H9 (cell line): ENCODE measurements around the gene PEX7. TPM values are rescaled to one million over a fixed set of nuclear protein-coding genes. Genes with fewer than 3 reads are reported as not detected.
A peak's percentile ranks its signal among the peaks of the same experiment; 100 is the strongest.

Experiments used
- DNase-seq: peaks from one replicate; pipeline ENCODE4 v3.0.0-alpha.2; 2017
- H2AFZ ChIP-seq: one replicate; pipeline ENCODE4 v1.6.1; 2013; ENCODE audit warnings: mild to moderate bottlenecking, low read length, control low read depth, moderate library complexity
- H2AK5ac ChIP-seq: 2 replicates; pipeline ENCODE4 v1.6.1; 2013; ENCODE audit warnings: low read length, control low read depth, mixed read lengths; ENCODE audit not compliant: insufficient read length
- H2BK120ac ChIP-seq: one replicate; pipeline ENCODE4 v1.6.1; 2013; ENCODE audit warnings: low read depth, mild to moderate bottlenecking, low read length, control low read depth, inconsistent platforms; ENCODE audit not compliant: poor library complexity, severe bottlenecking
- H2BK12ac ChIP-seq: 2 replicates; pipeline ENCODE4 v1.6.1; 2013; ENCODE audit warnings: low read length, control low read depth, mixed read lengths, low read depth; ENCODE audit not compliant: insufficient read length
- H2BK15ac ChIP-seq: 2 replicates; pipeline ENCODE4 v1.6.1; 2013; ENCODE audit warnings: low read depth, low read length, control low read depth
- H2BK20ac ChIP-seq: one replicate; pipeline ENCODE4 v1.6.1; 2013; ENCODE audit warnings: low read depth, mild to moderate bottlenecking, low read length, control low read depth, inconsistent platforms; ENCODE audit not compliant: poor library complexity, severe bottlenecking
- H2BK5ac ChIP-seq: 2 replicates; pipeline ENCODE4 v1.6.1; 2013; ENCODE audit warnings: low read length, control low read depth, mixed read lengths; ENCODE audit not compliant: insufficient read length
- H3K14ac ChIP-seq: 2 replicates; pipeline ENCODE4 v1.6.1; 2013; ENCODE audit warnings: low read length, control low read depth; ENCODE audit not compliant: insufficient read depth
- H3K18ac ChIP-seq: 2 replicates; pipeline ENCODE4 v1.6.1; 2013; ENCODE audit warnings: low read depth, mild to moderate bottlenecking, mixed read lengths, low read length, control low read depth; ENCODE audit not compliant: insufficient read length
- H3K23ac ChIP-seq: 2 replicates; pipeline ENCODE4 v1.6.1; 2013; ENCODE audit warnings: low read length, control low read depth, mixed read lengths, low read depth; ENCODE audit not compliant: insufficient read length
- H3K23me2 ChIP-seq: 2 replicates; pipeline ENCODE4 v1.6.1; 2013; ENCODE audit warnings: low read depth, mild to moderate bottlenecking, mixed read lengths, low read length, control low read depth; ENCODE audit not compliant: insufficient read length, poor library complexity, severe bottlenecking
- H3K27ac ChIP-seq: 2 replicates; pipeline ENCODE4 v1.5.1; 2013; ENCODE audit warnings: low read length, control low read depth, mixed read lengths, low read depth; ENCODE audit not compliant: insufficient read length
- H3K27me3 ChIP-seq: 2 replicates; pipeline ENCODE4 v1.6.1; 2013; ENCODE audit warnings: low read length, control low read depth, inconsistent platforms; ENCODE audit not compliant: insufficient read depth
- H3K4ac ChIP-seq: 2 replicates; pipeline ENCODE4 v1.6.1; 2013; ENCODE audit warnings: low read depth, mild to moderate bottlenecking, control low read depth, inconsistent platforms, low read length, moderate library complexity
- H3K4me1 ChIP-seq: 2 replicates; pipeline ENCODE4 v1.6.1; 2013; ENCODE audit warnings: low read length, control low read depth, inconsistent platforms; ENCODE audit not compliant: insufficient read depth
- H3K4me2 ChIP-seq: 2 replicates; pipeline ENCODE4 v1.6.1; 2013; ENCODE audit warnings: low read length, control low read depth, mixed read lengths; ENCODE audit not compliant: insufficient read length, insufficient read depth
- H3K56ac ChIP-seq: 2 replicates; pipeline ENCODE4 v1.6.1; 2013; ENCODE audit warnings: low read depth, mild to moderate bottlenecking, mixed read lengths, low read length, control low read depth; ENCODE audit not compliant: insufficient read length
- H3K79me1 ChIP-seq: 2 replicates; pipeline ENCODE4 v1.6.1; 2013; ENCODE audit warnings: low read depth, mild to moderate bottlenecking, moderate library complexity, low read length, control low read depth, inconsistent platforms; ENCODE audit not compliant: insufficient read depth, poor library complexity, severe bottlenecking
- H3K79me2 ChIP-seq: 2 replicates; pipeline ENCODE4 v1.6.1; 2013; ENCODE audit warnings: low read length, control low read depth, inconsistent platforms; ENCODE audit not compliant: insufficient read depth
- H3K9ac ChIP-seq: 2 replicates; pipeline ENCODE4 v1.6.1; 2013; ENCODE audit warnings: low read length, control low read depth, mixed read lengths; ENCODE audit not compliant: insufficient read length; ENCODE audit errors: extremely low read depth
- H3K9me3 ChIP-seq: one replicate; pipeline ENCODE4 v1.6.1; 2013; ENCODE audit warnings: low read depth, low read length, inconsistent platforms; ENCODE audit not compliant: control insufficient read depth
- H3T11ph ChIP-seq: one replicate; pipeline ENCODE4 v1.6.1; 2013; ENCODE audit warnings: mild to moderate bottlenecking, low read length, control low read depth, inconsistent platforms
- H4K20me1 ChIP-seq: one replicate; pipeline ENCODE4 v1.6.1; 2013; ENCODE audit not compliant: control insufficient read depth, insufficient read length, insufficient read depth
- H4K5ac ChIP-seq: 2 replicates; pipeline ENCODE4 v1.6.1; 2013; ENCODE audit warnings: low read depth, mild to moderate bottlenecking, mixed read lengths, low read length, control low read depth; ENCODE audit not compliant: insufficient read length
- H4K8ac ChIP-seq: replicated peaks from 2 replicates; pipeline ENCODE4 v1.6.1; 2013; ENCODE audit warnings: low read length, control low read depth, mixed read lengths, low read depth; ENCODE audit not compliant: insufficient read length
- H4K91ac ChIP-seq: 2 replicates; pipeline ENCODE4 v1.6.1; 2013; ENCODE audit warnings: low read depth, mild to moderate bottlenecking, moderate library complexity, mixed read lengths, low read length, control low read depth; ENCODE audit not compliant: insufficient read length
- H3K27ac Mint-ChIP-seq, 3 experiments: 2 replicates in 2 of 3; 3 replicates in 1 of 3; pipeline ENCODE4 v1.8.0; 2020 to 2021; ENCODE audit warnings: mixed read lengths in 3 of 3, mild to moderate bottlenecking in 1 of 3, moderate library complexity in 1 of 3
- H3K27me3 Mint-ChIP-seq: 2 replicates; pipeline ENCODE4 v1.8.0; 2021; ENCODE audit warnings: low read depth, mild to moderate bottlenecking, moderate library complexity, mixed read lengths
- H3K36me3 Mint-ChIP-seq, 3 experiments: 2 replicates in 2 of 3; 3 replicates in 1 of 3; pipeline ENCODE4 v1.8.0; 2020 to 2021; ENCODE audit warnings: low read depth in 3 of 3, mixed read lengths in 3 of 3; ENCODE audit not compliant: insufficient read depth in 1 of 3
- H3K4me1 Mint-ChIP-seq, 2 experiments: 2 replicates each; pipeline ENCODE4 v1.8.0; 2020; ENCODE audit warnings: mixed read lengths in 2 of 2
- H3K4me3 Mint-ChIP-seq, 2 experiments: 2 replicates in 1 of 2; 3 replicates in 1 of 2; pipeline ENCODE4 v1.8.0; 2020 to 2021; ENCODE audit warnings: mild to moderate bottlenecking in 2 of 2, mixed read lengths in 2 of 2, moderate library complexity in 1 of 2
- H3K9me3 Mint-ChIP-seq, 2 experiments: 2 replicates in 1 of 2; 3 replicates in 1 of 2; pipeline ENCODE4 v1.8.0; 2020; ENCODE audit warnings: mild to moderate bottlenecking in 2 of 2, mixed read lengths in 2 of 2, moderate library complexity in 1 of 2
- WGBS: extraction: QIAGEN DNeasy Blood & Tissue Kit; methylation state at CpG from one replicate; pipeline ENCODE4 v1.1.7; 2013; ENCODE audit warnings: missing lambda C conversion rate, low lambda C conversion rate, mixed read lengths; ENCODE audit not compliant: insufficient read length; ENCODE audit errors: extremely low coverage; 5-methylcytosine and 5-hydroxymethylcytosine counted together
- total RNA-seq: library from RNA; stranded (reverse); gene quantifications from 2 replicates; pipeline ENCODE4 v1.2.1, GENCODE V29; 2021
- TF ChIP-seq, protein P1 (sequence below): fragments of 200-600 bp; sonication (generic); conservative IDR thresholded peaks from 3 replicates; pipeline ENCODE4 v1.8.0; 2021; ENCODE audit warnings: antibody characterized with exemption, mild to moderate bottlenecking

The PEX7 gene
- total RNA-seq, 1 experiment from 2014 or later = 8.4 TPM

DNA sequence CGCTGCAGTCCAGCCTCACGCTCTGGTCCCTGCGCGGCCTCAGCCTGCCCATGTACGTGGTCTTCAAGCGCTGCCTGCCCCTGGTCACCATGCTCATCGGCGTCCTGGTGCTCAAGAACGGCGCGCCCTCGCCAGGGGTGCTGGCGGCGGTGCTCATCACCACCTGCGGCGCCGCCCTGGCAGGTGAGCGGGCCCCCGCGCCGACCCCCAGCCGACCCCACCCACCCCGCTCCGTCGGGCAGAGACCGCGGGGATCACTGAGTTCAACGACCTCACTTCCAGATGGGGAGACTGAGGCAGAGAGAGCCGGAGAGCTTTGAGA is 100.3 kb downstream of the PEX7 start:
- no peak overlapping the region for H3K9ac ChIP-seq
- peaks cover 26% of the 10 kb centered on the region; the same call in 1 of the 2 replicates for H3K27me3 ChIP-seq
- H3K27me3 Mint-ChIP-seq = peaks cover 78% of the 10 kb centered on the region
- H2BK12ac ChIP-seq = no peak overlapping the region
- no peak overlapping the region for H3K56ac ChIP-seq
- no peaks in the 10 kb centered on the region for H3K9me3 ChIP-seq
- H3K4me2 ChIP-seq = peak overlapping the region; percentile 55
- no peak overlapping the region for H2AK5ac ChIP-seq
- no CpG with 5 or more reads among the region's 29 CpGs for WGBS
- H3K4me1 ChIP-seq = peaks cover 2% of the 10 kb centered on the region; the same call in 1 of the 2 replicates
- no peak overlapping the region for H3K27ac ChIP-seq
- H3K4ac ChIP-seq = no peak overlapping the region
- no peak overlapping the region for H2BK120ac ChIP-seq
- no peak overlapping the region for H2BK5ac ChIP-seq
- H3K4me3 Mint-ChIP-seq = peak overlapping the region; percentile 66 to 85
- H3K79me1 ChIP-seq = no peaks in the 10 kb centered on the region
- no peaks in the 10 kb centered on the region for H4K20me1 ChIP-seq
- no peak overlapping the region for H4K8ac ChIP-seq
- H3K27ac Mint-ChIP-seq = no peak overlapping the region
- H4K5ac ChIP-seq = no peak overlapping the region
- no peaks in the 10 kb centered on the region; a peak in 1 of 5 replicates for H3K9me3 Mint-ChIP-seq
- no peak overlapping the region for H3K23ac ChIP-seq
- no peak overlapping the region for H3T11ph ChIP-seq
- H2AFZ ChIP-seq = no peak overlapping the region
- H2BK20ac ChIP-seq = no peak overlapping the region
- peaks cover 7 to 19% of the 10 kb centered on the region in 2 experiments for H3K4me1 Mint-ChIP-seq
- H3K79me2 ChIP-seq = no peaks in the 10 kb centered on the region
- no peak overlapping the region for H4K91ac ChIP-seq
- H3K14ac ChIP-seq = 0 out of 2 replicates have a peak overlapping the region, but pooled peaks have one; percentile 2
- TF ChIP-seq, protein P1, sequence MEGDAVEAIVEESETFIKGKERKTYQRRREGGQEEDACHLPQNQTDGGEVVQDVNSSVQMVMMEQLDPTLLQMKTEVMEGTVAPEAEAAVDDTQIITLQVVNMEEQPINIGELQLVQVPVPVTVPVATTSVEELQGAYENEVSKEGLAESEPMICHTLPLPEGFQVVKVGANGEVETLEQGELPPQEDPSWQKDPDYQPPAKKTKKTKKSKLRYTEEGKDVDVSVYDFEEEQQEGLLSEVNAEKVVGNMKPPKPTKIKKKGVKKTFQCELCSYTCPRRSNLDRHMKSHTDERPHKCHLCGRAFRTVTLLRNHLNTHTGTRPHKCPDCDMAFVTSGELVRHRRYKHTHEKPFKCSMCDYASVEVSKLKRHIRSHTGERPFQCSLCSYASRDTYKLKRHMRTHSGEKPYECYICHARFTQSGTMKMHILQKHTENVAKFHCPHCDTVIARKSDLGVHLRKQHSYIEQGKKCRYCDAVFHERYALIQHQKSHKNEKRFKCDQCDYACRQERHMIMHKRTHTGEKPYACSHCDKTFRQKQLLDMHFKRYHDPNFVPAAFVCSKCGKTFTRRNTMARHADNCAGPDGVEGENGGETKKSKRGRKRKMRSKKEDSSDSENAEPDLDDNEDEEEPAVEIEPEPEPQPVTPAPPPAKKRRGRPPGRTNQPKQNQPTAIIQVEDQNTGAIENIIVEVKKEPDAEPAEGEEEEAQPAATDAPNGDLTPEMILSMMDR = no peak
- H3K23me2 ChIP-seq = peaks cover 25% of the 10 kb centered on the region
- H3K18ac ChIP-seq = no peak overlapping the region
- H2BK15ac ChIP-seq = no peak overlapping the region
- H3K36me3 Mint-ChIP-seq = no peaks in the 10 kb centered on the region; a peak in 2 of 7 replicates
- no peak for DNase-seq
